GM12878 (cell line): ENCODE results near the gene ADAMTS2.

Source experiments
- DPF2 ChIP-seq: fragments of 450-650 bp; IDR thresholded peaks from 2 replicates; pipeline ENCODE4 v1.6.1; 2017; ENCODE audit warnings: mild to moderate bottlenecking
- EED ChIP-seq: sonication (generic); IDR thresholded peaks from 2 replicates; pipeline ENCODE4 v1.6.1; 2016; ENCODE audit warnings: antibody characterized with exemption, low read depth
- ESRRA ChIP-seq: IDR thresholded peaks from 2 replicates; pipeline ENCODE4 v1.6.1; 2012; ENCODE audit warnings: mild to moderate bottlenecking, low read length, improper control_type of control experiment
- NFYA ChIP-seq: IDR thresholded peaks from 2 replicates; pipeline ENCODE4 v1.6.1; 2011; ENCODE audit warnings: low read depth, mild to moderate bottlenecking, low read length, improper control_type of control experiment, borderline replicate concordance
- PBX3 ChIP-seq: IDR thresholded peaks from 2 replicates; pipeline ENCODE4 v1.6.1; 2011; ENCODE audit warnings: mild to moderate bottlenecking, low read depth, low read length, moderate library complexity; ENCODE audit not compliant: insufficient replicate concordance
- POLR2AphosphoS5 ChIP-seq: IDR thresholded peaks from 2 replicates; pipeline ENCODE4 v1.6.1; 2011; ENCODE audit warnings: mild to moderate bottlenecking, low read length, inconsistent platforms
- REST ChIP-seq: IDR thresholded peaks from 2 replicates; pipeline ENCODE4 v1.6.1; 2012; ENCODE audit warnings: mild to moderate bottlenecking, low read depth, low read length
- TF ChIP-seq, protein P1 (sequence below): fragments of 450-650 bp; IDR thresholded peaks from 2 replicates; pipeline ENCODE4 v1.6.1; 2018; ENCODE audit warnings: borderline replicate concordance, mild to moderate bottlenecking; ENCODE audit not compliant: partially characterized antibody
- TF ChIP-seq, protein P2 (sequence below): fragments of 450-650 bp; IDR thresholded peaks from 2 replicates; pipeline ENCODE4 v1.6.1; 2017; ENCODE audit warnings: mild to moderate bottlenecking, moderate library complexity
- TF ChIP-seq, protein P3 (sequence below): IDR thresholded peaks from 2 replicates; pipeline ENCODE4 v1.6.1; 2011; ENCODE audit warnings: borderline replicate concordance, low read depth, mild to moderate bottlenecking, moderate library complexity, mixed read lengths, low read length; ENCODE audit not compliant: insufficient read depth; ENCODE audit errors: extremely low read length
- TF ChIP-seq, protein P4 (sequence below): IDR thresholded peaks from 2 replicates; pipeline ENCODE4 v1.6.1; 2012; ENCODE audit warnings: improper control_type of control experiment, low read depth, low read length; ENCODE audit not compliant: insufficient replicate concordance

DNA sequence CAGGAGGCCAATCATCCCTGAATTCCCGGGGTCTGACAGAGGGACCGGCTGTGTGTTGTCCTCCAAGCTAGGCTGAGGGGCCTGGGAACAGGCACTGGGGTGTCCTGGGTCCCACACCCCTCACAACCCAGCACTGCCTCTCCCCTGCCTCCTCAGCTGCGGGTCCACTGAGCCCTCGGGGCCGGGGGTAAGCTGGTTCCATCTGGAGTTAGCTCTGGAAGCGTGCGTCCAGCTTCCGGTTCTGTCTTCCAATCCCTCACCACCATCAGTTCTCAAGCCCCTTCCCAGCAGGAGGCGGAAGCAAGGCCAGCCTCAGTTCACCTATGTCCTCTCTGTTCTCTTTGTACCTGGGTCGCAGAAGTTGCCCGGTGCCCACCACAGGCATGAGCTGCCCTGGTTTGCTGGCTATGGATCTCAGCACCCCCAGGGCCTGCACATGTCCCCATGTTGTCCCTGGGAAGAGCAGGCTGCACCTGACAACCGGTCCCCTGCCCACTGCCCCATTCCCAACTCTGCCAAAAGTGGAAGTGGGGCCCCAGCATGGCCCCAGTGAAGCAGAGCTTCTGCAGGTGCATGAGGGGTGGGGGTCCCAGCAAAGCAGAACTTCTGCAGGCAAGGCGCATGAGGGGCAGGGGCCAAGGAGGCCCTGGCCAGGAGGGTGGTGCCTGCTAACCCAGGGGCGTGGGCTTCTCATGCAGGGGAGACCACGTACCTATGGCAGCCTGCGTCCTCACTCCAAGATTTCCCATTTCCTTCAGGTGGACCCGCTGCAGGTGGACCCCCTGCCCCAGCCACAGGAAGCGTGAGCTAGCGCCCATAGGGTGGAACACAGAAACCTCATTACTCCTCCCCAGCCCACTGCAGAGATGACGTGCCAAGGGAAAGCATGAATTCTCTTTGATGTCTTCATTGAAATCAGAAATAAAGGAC is 173.2 kb downstream of the ADAMTS2 start:
- no peak for TF ChIP-seq PBX3
- no peak for TF ChIP-seq REST
- TF ChIP-seq, protein P1, sequence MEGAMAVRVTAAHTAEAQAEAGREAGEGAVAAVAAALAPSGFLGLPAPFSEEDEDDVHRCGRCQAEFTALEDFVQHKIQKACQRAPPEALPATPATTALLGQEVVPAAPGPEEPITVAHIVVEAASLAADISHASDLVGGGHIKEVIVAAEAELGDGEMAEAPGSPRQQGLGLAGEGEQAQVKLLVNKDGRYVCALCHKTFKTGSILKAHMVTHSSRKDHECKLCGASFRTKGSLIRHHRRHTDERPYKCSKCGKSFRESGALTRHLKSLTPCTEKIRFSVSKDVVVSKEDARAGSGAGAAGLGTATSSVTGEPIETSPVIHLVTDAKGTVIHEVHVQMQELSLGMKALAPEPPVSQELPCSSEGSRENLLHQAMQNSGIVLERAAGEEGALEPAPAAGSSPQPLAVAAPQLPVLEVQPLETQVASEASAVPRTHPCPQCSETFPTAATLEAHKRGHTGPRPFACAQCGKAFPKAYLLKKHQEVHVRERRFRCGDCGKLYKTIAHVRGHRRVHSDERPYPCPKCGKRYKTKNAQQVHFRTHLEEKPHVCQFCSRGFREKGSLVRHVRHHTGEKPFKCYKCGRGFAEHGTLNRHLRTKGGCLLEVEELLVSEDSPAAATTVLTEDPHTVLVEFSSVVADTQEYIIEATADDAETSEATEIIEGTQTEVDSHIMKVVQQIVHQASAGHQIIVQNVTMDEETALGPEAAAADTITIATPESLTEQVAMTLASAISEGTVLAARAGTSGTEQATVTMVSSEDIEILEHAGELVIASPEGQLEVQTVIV = no peak
- TF ChIP-seq, protein P2, sequence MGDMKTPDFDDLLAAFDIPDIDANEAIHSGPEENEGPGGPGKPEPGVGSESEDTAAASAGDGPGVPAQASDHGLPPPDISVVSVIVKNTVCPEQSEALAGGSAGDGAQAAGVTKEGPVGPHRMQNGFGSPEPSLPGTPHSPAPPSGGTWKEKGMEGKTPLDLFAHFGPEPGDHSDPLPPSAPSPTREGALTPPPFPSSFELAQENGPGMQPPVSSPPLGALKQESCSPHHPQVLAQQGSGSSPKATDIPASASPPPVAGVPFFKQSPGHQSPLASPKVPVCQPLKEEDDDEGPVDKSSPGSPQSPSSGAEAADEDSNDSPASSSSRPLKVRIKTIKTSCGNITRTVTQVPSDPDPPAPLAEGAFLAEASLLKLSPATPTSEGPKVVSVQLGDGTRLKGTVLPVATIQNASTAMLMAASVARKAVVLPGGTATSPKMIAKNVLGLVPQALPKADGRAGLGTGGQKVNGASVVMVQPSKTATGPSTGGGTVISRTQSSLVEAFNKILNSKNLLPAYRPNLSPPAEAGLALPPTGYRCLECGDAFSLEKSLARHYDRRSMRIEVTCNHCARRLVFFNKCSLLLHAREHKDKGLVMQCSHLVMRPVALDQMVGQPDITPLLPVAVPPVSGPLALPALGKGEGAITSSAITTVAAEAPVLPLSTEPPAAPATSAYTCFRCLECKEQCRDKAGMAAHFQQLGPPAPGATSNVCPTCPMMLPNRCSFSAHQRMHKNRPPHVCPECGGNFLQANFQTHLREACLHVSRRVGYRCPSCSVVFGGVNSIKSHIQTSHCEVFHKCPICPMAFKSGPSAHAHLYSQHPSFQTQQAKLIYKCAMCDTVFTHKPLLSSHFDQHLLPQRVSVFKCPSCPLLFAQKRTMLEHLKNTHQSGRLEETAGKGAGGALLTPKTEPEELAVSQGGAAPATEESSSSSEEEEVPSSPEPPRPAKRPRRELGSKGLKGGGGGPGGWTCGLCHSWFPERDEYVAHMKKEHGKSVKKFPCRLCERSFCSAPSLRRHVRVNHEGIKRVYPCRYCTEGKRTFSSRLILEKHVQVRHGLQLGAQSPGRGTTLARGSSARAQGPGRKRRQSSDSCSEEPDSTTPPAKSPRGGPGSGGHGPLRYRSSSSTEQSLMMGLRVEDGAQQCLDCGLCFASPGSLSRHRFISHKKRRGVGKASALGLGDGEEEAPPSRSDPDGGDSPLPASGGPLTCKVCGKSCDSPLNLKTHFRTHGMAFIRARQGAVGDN = no peak
- TF ChIP-seq, protein P3, sequence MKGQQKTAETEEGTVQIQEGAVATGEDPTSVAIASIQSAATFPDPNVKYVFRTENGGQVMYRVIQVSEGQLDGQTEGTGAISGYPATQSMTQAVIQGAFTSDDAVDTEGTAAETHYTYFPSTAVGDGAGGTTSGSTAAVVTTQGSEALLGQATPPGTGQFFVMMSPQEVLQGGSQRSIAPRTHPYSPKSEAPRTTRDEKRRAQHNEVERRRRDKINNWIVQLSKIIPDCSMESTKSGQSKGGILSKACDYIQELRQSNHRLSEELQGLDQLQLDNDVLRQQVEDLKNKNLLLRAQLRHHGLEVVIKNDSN = no peak
- TF ChIP-seq, protein P4, sequence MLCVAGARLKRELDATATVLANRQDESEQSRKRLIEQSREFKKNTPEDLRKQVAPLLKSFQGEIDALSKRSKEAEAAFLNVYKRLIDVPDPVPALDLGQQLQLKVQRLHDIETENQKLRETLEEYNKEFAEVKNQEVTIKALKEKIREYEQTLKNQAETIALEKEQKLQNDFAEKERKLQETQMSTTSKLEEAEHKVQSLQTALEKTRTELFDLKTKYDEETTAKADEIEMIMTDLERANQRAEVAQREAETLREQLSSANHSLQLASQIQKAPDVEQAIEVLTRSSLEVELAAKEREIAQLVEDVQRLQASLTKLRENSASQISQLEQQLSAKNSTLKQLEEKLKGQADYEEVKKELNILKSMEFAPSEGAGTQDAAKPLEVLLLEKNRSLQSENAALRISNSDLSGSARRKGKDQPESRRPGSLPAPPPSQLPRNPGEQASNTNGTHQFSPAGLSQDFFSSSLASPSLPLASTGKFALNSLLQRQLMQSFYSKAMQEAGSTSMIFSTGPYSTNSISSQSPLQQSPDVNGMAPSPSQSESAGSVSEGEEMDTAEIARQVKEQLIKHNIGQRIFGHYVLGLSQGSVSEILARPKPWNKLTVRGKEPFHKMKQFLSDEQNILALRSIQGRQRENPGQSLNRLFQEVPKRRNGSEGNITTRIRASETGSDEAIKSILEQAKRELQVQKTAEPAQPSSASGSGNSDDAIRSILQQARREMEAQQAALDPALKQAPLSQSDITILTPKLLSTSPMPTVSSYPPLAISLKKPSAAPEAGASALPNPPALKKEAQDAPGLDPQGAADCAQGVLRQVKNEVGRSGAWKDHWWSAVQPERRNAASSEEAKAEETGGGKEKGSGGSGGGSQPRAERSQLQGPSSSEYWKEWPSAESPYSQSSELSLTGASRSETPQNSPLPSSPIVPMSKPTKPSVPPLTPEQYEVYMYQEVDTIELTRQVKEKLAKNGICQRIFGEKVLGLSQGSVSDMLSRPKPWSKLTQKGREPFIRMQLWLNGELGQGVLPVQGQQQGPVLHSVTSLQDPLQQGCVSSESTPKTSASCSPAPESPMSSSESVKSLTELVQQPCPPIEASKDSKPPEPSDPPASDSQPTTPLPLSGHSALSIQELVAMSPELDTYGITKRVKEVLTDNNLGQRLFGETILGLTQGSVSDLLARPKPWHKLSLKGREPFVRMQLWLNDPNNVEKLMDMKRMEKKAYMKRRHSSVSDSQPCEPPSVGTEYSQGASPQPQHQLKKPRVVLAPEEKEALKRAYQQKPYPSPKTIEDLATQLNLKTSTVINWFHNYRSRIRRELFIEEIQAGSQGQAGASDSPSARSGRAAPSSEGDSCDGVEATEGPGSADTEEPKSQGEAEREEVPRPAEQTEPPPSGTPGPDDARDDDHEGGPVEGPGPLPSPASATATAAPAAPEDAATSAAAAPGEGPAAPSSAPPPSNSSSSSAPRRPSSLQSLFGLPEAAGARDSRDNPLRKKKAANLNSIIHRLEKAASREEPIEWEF = no peak
- TF ChIP-seq ESRRA = no peak
- no peak for TF ChIP-seq EED
- TF ChIP-seq POLR2AphosphoS5 = no peak
- no peak for TF ChIP-seq NFYA
- no peak for TF ChIP-seq DPF2
